ENCODE results near the gene ALDH1A1. TPM values are rescaled to one million over a fixed set of nuclear protein-coding genes. Genes with fewer than 3 reads are reported as not detected.

Gene ALDH1A1
- total RNA-seq, 1 donor from 2014 or later, result 23.3 TPM

- no peak for DNase-seq
- no peak for ATAC-seq
- intact Hi-C loops (cut with micrococcal nuclease), result no loop called here
Measured at GRCh38 chr9:72904267-72905093, 48.4 kb downstream of the ALDH1A1 start.

GRCh38 chr9:72903103-72903502 is 49.8 kb downstream of the ALDH1A1 start:
- intact Hi-C loops (cut with micrococcal nuclease), result no loop called here
- DNase-seq (no peak), ATAC-seq (no peak)

GRCh38 chr9:72902268-72902667 is 50.6 kb downstream of the ALDH1A1 start:
- intact Hi-C loops (cut with micrococcal nuclease), result no loop called here
- DNase-seq, result no peak
- no peak for ATAC-seq

- intact Hi-C loops (cut with micrococcal nuclease), result no loop called here
- ATAC-seq (no peak), DNase-seq (no peak)
Measured at GRCh38 chr9:72899734-72900477, 52.9 kb downstream of the ALDH1A1 start.

GRCh38 chr9:72898784-72899733 is 53.8 kb downstream of the ALDH1A1 start:
- intact Hi-C loops (cut with micrococcal nuclease), result no loop called here
- ATAC-seq, result no peak
- no peak for DNase-seq

DNA sequence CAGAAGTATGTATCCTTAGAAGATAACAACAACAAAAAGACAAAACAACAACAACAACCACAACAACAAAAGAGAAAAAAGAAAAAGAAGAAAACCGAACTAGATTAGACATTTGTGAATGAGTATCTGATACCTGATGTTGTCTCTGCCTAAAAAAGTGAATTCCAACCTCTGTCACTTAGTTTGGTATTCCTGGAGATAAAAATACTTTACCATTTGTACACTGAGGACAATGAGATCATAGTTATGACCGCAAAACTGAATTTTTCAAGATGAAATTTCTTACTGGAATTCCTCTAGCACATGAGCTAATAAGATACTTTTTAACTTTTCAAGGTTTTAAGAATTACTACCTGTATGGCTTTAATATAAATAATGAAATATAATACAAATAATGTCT is 54.5 kb downstream of the ALDH1A1 start:
- ATAC-seq (no peak), DNase-seq (no peak)
- intact Hi-C loops (cut with micrococcal nuclease), result no loop called here

GRCh38 chr9:72897069-72897649 is 55.7 kb downstream of the ALDH1A1 start:
- intact Hi-C loops (cut with micrococcal nuclease), result no loop called here
- no peak for DNase-seq
- ATAC-seq, result no peak

DNA sequence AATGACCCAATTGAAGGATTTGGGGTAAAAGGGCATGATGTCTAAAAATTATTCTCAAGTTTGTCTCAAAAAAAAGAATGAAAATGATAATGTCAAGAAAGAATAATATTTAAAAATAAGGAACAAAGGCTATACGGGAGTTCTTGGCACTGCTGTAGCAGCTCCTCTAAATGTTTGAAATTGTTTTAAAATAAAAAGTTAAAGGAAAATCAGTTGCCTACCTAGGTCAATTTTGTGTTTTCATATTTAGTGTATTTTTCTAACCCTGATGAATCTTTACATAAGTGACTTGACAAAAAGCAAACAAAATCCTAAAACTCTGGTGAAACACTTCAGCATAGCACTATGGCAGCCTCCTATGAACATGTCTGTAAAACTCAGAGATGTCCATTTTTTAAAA is 56.4 kb downstream of the ALDH1A1 start:
- ATAC-seq, result no peak
- intact Hi-C loops (cut with micrococcal nuclease), result no loop called here
- no peak for DNase-seq

DNA sequence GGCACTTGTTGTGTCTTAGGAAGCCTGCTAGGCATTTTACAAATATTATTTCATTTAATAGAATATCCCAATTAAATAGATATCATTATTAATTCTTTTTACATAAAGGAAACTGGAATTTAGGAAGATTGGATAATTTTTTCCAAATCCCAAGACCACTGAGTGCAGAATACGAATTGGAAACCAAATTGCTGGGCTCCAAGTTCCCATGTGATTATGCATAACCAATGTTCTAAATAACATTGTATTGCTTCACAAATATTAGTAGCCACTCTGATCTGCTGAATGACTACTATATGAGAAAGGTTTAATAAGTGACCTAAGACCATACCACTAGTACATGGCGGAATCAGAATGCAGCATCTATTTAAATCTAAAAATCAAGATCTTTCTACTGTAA is 57.7 kb downstream of the ALDH1A1 start:
- intact Hi-C loops (cut with micrococcal nuclease), result no loop called here
- DNase-seq (no peak), ATAC-seq (no peak)

DNA sequence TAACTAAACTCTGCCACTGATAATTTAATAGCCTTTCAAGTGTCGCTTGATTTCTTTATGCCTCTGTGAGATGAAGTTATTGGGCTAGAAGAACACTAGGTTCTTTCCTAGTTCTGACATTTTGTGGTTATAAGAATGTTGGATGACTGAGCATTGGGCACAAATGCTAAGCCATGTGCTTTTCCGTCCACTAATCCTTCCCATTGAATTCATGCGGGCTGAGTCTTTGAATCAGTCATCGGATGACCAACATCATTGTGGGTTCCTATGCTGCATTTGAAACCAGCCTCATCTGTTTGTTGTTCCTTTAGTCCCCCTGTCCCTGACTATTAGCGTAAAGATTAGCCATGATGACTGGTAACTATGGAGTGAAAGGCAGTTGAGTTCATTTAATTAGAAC is 58.5 kb downstream of the ALDH1A1 start:
- DNase-seq (no peak), ATAC-seq (no peak)
- intact Hi-C loops (cut with micrococcal nuclease), result no loop called here

DNA sequence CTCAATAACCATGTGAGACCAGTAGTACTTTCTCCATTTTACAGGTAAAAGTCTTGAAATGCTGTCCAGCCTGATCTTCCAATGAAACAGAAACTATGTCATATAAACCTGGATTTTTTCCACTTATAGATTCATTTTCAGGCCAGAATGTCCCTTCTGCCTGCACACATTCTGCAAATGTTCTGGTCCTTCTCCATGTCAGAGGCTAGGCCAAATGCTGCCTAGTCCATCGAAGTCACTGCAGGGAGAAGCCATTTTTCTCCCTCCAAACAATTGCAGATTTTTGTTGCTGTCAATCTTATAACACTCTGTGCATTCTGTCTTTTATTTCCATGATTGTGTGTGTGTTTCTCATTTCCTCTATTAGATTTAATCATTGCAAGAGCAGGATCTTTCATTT is 59.4 kb downstream of the ALDH1A1 start:
- intact Hi-C loops (cut with micrococcal nuclease), result no loop called here
- DNase-seq (no peak), ATAC-seq (no peak)

GRCh38 chr9:72891043-72891442 is 61.8 kb downstream of the ALDH1A1 start:
- ATAC-seq, result no peak
- intact Hi-C loops (cut with micrococcal nuclease), result no loop called here
- no peak for DNase-seq

DNA sequence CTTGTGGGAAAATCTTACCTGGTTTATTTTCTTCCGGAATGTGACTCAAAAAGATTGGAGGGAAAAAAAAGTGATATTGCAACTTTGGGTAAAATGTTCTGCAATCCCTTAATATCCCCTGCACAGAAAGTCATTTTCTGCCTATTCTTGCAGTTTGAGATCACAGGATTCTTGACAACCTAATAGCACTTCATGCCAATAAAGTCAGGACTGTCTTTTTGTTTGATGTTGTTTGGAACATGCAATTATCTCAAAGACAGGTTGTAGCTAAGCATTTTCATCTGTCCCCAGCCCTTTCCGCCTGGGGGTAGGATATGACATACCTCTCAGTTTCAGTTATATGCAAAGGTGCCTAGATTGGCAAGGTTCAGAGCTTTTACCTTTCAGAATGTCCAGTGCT is 63.9 kb downstream of the ALDH1A1 start:
- no peak for DNase-seq
- no peak for ATAC-seq
- intact Hi-C loops (cut with micrococcal nuclease), result no loop called here

DNA sequence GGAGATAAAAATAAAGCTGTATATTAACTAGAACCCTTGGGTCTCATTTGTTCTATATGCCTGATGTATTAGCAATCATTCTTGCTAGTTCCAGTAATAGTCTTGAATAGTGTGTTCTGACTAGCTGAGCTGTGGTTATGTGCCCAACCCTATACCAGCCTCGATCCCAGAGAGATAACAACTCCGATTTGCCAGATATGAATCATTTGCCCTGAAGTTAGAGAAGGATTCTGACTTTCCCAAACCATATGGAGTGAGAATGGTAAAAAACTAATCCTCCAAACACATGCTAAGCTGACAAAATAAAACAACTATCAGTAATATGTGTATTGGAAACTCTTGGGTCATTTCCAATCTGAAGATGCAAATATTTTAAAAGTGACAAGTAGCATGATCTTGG is 64.8 kb downstream of the ALDH1A1 start:
- ATAC-seq (no peak), DNase-seq (no peak)
- intact Hi-C loops (cut with micrococcal nuclease), result no loop called here

- intact Hi-C loops (cut with micrococcal nuclease), result no loop called here
- no peak for ATAC-seq
- no peak for DNase-seq
Measured at GRCh38 chr9:72886386-72886785, 66.5 kb downstream of the ALDH1A1 start.

DNA sequence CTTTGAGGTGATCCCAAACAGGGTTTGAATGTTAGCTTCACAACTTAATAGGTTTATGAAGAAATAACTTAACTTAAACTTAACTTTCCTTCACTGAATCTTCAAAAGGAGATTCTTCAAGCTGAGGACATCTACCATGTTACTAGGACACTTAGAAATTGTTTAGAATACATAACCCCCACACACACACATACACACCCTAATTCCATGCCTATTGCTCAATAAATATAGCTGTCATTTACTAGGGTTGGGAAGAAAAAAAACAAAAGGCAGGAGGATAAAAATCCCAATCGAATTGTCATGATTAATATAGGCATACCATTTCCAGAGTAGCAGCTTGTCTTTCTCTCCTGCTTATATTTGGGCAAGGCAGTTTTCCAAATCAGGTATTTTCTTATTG is 68.3 kb downstream of the ALDH1A1 start:
- intact Hi-C loops (cut with micrococcal nuclease), result no loop called here
- DNase-seq (no peak), ATAC-seq (no peak)

GRCh38 chr9:72883875-72884274 is 69.0 kb downstream of the ALDH1A1 start:
- DNase-seq, result no peak

GRCh38 chr9:72882117-72882775 is 70.6 kb downstream of the ALDH1A1 start:
- peak; percentile 100 for ATAC-seq
- intact Hi-C loops (cut with micrococcal nuclease), result no loop called here

More at GRCh38 chr9:72883875-72884274, 69.0 kb downstream of the ALDH1A1 start:
- intact Hi-C loops (cut with micrococcal nuclease), result no loop called here
- ATAC-seq, result no peak

DNA sequence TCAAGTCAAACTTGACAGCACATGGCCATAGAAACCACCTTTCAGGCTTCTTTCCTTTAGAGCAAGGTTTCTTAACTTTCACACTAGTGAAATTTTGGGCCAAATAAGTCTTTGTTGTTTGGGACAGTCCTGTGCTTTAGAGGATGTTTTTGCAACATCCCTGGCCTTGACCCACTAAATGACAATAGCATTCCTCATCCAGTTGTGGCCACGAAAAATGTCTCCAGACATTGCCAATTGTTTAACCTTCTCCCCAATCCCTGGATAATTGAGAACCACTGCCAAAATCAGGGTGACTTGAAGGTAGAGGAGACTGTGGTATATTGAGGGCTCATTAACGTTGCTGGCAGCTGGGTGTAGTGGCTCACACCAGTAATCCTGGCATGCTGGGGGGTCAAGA is 72.0 kb downstream of the ALDH1A1 start:
- intact Hi-C loops (cut with micrococcal nuclease), result no loop called here
- ATAC-seq, result no peak
- no peak for DNase-seq

More at GRCh38 chr9:72882117-72882775, 70.6 kb downstream of the ALDH1A1 start:
- DNase-seq, result peak; percentile 68
